HG03342 (cell line): ENCODE results near the gene TTC28.

ENCODE experiments used
- ATAC-seq: cut with Tn5 transposase; IDR thresholded peaks from one replicate; pipeline ENCODE4 v1.9.1; 2021; ENCODE audit warnings: mild to moderate bottlenecking, moderate library complexity; ENCODE audit not compliant: unreplicated experiment

Gene TTC28

DNA sequence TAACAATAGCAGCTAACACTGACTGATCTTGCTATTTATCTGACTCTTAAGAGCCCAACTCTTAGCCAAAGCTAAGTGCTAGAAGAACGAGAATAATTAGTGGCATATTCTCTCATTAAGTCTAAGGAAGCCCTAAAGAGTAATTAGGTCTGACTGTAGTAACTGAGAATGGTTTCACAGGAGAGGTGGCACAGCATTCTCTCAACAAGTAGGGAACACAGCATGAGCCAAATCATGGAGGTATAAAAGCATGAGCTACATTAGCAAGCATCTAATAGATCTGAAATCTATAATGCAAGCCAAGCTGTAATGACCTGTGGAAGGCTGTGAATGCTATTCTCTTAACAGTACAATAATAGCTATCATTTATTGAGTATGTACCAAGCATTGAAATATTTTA, 230.6 kb downstream of the TTC28 start:
- no peak for ATAC-seq

DNA sequence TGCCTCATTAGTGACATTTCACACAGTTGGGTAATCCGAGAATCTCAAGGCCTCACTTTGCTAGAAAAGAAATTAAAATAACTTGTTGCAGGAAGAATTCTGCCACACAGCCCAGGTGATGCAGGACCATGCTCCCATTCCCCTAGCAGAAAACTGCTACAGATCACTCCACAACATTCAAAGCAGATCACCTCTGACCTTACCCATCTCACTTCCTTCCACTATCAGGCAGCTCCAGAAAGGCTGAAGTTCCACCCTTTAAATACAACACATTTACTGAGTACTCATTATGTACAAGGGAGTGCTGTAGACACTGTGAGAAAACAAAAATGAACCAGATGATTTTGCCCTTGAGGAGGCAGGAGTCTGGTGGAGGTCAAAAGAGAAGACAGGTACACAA, 231.0 kb downstream of the TTC28 start:
- no peak for ATAC-seq

GRCh38 chr22:28444659-28445058, 235.0 kb downstream of the TTC28 start:
- no peak for ATAC-seq

DNA sequence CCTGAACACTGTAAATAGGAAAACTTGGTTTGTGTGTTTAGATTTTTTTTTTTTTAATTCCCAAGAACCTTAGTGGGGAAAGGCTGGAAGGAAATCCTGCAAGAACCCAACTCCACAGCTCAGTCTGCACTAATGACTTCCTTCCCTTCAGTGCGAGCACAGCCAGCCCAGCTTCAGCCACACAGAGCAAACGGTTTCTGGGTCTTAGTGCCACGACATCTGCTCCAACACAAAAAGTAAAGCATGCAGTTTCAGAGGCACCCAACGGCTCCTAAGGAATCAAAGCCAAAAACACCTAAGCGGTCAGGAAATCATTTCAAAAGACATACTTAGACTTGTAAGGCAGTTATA, 236.1 kb downstream of the TTC28 start:
- ATAC-seq, result no peak

- ATAC-seq, result no peak
Observed at GRCh38 chr22:28442711-28443525, 236.7 kb downstream of the TTC28 start.

DNA sequence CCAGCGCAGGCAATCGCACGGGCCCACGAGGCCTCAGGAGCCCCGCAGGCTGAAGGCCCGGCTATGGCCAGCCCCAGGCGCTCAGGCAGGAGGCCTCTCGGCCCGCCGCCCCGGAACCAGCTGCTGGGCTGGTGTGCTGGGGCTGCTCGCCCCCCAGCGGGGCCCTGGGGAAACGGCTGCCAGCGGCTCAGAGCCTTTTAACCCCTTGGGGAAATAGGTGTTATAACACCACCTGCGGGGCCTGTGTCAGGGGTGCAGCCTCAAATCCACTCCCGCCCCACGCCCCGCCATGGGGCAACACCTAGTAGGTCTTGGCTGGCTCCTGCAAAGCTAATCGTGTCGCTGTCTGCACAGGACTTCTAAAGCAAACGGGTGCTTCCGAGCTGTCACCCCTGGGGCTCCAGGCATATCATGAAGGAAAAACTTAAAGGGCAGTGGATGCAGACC, 237.4 kb downstream of the TTC28 start:
- ATAC-seq, result no peak

DNA sequence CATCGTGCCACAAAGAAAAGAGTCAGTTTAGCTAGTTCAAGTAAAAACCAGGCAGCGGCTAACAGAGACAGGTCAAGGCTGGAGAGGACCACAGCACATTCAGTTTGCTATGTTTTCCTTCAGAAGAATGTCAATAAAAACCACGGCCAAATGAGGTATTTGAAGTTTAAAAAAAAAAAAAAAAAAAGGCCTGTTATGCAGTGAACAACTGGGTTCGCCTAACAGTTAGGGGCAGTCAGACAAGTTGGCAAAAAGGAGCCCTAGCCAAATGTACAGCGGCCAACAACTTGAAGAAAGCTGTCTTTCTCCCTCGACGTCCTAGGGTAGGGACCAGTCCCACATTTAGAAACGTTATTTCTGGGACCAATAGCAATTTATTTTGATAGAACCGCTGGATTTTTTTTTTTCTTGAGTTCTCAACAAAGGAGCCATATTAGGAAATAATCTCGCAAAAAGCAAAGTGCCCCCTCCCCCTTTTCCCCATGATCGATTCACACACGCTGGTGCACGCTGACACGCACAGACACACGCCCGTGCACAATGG, 237.8 kb downstream of the TTC28 start:
- ATAC-seq, result no peak

DNA sequence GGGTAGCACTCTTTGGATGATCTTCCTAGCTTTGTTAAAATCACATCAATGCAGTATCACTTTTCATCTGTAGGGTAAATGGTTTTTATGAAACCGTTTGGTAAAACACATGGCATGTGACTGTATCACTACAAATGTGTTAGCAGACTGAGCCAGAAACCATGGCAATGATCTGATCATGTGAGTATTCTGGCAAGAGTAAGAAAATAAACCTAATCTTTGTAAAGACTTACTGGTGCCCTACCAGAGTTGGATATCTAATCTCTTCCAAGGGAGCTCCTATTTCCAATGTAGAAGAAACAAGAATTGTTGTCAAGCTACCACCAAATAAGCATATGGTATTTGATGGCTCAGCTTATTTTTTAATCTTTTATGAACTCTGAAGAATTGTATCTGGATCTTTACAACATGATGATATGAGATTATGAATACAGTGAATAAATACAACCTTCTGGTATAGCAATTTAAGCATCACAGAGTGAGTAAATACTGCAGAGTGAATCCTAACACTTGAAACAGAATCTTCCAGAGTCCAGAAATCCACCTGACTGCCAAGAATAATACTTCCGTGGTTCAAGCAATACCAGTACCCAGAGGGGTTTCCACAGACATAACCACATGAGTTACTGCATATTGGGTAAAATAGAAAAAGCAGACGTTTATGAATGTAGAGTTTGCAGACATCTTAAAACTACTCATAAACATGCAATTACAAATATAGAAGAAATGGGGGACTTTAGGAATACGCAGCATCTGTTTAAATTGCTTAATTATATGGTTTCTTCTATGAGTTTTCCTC, 238.8 kb downstream of the TTC28 start:
- no peak for ATAC-seq

- ATAC-seq, result no peak
Observed at GRCh38 chr22:28438183-28438768, 241.4 kb downstream of the TTC28 start.

GRCh38 chr22:28435982-28436381, 243.7 kb downstream of the TTC28 start:
- no peak for ATAC-seq

GRCh38 chr22:28435140-28435768, 244.4 kb downstream of the TTC28 start:
- no peak for ATAC-seq

DNA sequence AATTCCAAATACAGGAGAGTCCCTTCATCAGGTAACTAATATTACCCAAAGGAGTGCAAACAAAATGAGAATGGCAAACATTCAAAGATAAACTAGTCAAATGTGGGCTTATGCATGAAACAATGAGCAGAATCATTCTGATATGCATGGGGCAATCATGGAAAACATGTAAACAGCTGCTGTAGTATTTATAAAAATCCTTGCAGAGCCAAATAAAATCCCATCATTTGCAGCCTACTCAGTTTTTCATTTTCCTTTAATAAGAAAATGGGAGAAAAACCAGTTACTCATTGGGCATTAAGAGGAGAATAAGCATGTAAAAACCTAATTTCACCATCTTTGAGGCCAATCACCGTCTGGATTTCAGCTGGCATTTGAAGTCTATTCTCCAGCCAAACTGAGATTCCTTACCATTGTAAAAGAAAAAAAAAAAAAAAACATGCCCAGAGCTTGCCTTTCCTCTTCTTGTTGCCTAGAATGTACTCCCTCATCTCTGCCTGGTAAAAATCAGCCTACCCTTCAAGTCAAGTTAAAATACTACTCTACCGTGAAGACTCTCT, 249.1 kb downstream of the TTC28 start:
- no peak for ATAC-seq

- no peak for ATAC-seq
Observed at GRCh38 chr22:28429711-28430110, 249.9 kb downstream of the TTC28 start.

- no peak for ATAC-seq
Observed at GRCh38 chr22:28428271-28428670, 251.4 kb downstream of the TTC28 start.

- no peak for ATAC-seq
Observed at GRCh38 chr22:28426346-28427132, 253.1 kb downstream of the TTC28 start.

DNA sequence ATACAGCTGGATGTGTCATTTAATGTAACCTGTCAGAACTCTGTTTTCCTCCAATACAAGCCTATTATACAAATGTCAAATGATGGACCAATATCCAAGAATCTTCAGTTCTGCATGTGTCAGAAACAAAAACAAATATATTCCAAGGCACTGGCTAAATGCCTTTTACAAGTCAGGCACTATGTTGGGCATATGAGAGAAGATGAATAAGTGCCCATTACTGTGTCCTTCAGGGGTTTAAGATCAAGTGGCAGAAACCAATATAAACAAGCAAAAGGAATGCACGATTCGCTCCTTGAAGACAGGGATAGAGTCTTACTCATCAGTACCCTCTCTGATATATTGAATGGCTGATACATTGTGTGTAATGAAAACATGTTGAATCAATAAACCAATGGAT, 254.4 kb downstream of the TTC28 start:
- no peak for ATAC-seq

DNA sequence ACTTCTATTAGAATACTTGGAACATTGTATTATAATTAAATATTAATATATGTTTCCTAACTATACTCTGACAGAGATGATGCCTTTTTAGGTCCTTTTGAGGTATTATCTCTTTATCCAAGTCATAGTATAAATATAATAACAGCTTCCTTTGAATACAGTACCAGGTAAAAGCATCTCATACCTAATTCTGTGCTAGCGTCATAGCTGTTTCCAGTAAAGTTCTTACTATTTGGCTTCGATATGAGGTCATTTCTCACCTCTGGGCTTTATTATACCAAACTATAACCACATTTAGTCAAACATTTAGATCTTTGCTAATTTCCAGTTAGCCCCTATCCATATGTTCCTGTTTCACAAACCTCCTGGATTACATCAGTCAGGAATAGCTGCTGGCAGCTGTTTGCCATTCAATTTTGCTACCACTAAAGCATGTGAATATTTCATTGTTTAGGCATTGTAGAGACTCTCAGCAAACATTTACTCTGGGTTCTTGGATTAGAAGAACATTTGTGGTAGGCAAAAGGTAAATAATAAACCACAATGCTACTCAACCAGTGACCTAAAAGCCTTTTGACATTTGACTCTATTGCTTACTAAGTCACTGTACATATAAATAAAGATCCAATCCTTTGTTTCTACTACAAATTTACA, 255.1 kb downstream of the TTC28 start:
- ATAC-seq, result no peak

- no peak for ATAC-seq
Observed at GRCh38 chr22:28419919-28420318, 259.7 kb downstream of the TTC28 start.

DNA sequence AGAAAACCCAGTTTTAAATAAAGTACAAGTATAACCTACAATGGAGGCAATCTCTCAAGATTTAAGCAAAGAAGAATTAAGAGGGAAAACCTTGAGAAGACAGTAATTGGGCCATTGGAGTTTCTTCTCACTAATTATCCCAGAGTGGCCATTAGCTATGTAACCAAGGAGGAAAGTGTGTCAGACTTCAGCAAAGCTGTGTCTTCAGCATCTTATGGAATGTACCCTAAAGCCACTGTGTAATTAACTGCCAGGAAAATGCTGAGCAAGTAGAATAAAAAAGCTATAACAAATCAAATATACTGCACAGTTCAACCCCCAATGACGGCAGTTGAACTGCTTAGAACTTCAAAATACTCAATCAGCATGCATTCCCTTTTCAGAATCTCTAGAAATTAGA, 261.6 kb downstream of the TTC28 start:
- no peak for ATAC-seq

DNA sequence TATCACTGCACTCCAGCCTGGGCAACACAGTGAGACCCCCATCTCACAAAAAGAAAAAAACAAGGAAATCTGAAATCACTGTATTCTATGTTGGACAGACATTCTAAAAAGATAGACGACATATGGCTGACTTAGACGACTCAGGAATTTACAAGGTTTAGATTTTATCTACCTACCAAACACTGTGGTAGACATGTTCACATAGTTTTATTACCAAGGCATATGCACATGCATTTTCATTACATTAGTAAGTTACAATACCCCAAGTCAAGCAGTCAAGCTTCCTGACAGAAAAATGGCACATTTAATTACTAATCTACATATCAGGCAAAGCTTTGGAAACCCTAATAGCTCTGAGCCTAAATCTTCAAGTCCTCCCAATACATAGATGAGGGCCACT, 262.2 kb downstream of the TTC28 start:
- no peak for ATAC-seq
